A549 (cell line): ENCODE data around the gene INO80. TPM values are rescaled to one million over a fixed set of nuclear protein-coding genes. Genes with fewer than 3 reads are reported as not detected.

Experiments
- ATAC-seq, 2 experiments: fragments of 200-7000 bp in 1 of 2; fragments of >200 bp in 1 of 2; cut with Nextera tagmentation in 1 of 2; cut with Tn5 transposase in 1 of 2; 3 replicates each; pipeline versions ENCODE4 v1.8.0 to v1.9.1; 2018 to 2020; ENCODE audit warnings: mild to moderate bottlenecking in 1 of 2, moderate library complexity in 1 of 2
- CTCF ChIA-PET: fragments of 300-600 bp; sonication (Branson Sonifier 250); formaldehyde crosslinking; extraction: SDS; loops from one replicate; lab custom pipeline; 2021; ENCODE audit warnings: antibody characterized with exemption, inconsistent platforms; lab: Yijun Ruan, JAX
- POLR2A ChIA-PET: fragments of 350-600 bp; formaldehyde crosslinking; extraction: SDS; loops from one replicate; lab custom pipeline; 2021; ENCODE audit warnings: antibody characterized with exemption, inconsistent platforms; lab: Yijun Ruan, JAX
- DNase-seq, 2 experiments: peaks; one replicate each; pipeline versions ENCODE4 v3.0.0 to v3.0.0-alpha.2; 2011 to 2016; ENCODE audit warnings: low read depth in 1 of 2, low spot score in 1 of 2
- FAIRE-seq: peaks from 2 replicates; lab custom pipeline; 2011; peaks lifted over from hg19 to GRCh38; lab: Jason Lieb, UNC
- H3K27ac ChIP-seq, 2 experiments: fragments of >200 bp; sonication (Bioruptor Twin); formaldehyde crosslinking; 3 replicates each; pipeline ENCODE4 v1.5.1; 2016 to 2017
- H3K4me1 ChIP-seq: fragments of >200 bp; sonication (Bioruptor Twin); formaldehyde crosslinking; 3 replicates; pipeline ENCODE4 v1.6.1; 2016
- H3K4me2 ChIP-seq: fragments of >200 bp; sonication (Bioruptor Twin); formaldehyde crosslinking; 3 replicates; pipeline ENCODE4 v1.6.1; 2016
- H3K4me3 ChIP-seq: fragments of >200 bp; sonication (Bioruptor Twin); formaldehyde crosslinking; 3 replicates; pipeline ENCODE4 v1.5.1; 2016
- H3K9me3 ChIP-seq: fragments of >200 bp; sonication (Bioruptor Twin); formaldehyde crosslinking; 3 replicates; pipeline ENCODE4 v1.6.1; 2016
- BCL3 ChIP-seq: fragments of >200 bp; sonication (Bioruptor Twin); formaldehyde crosslinking; IDR thresholded peaks from 3 replicates; pipeline ENCODE4 v1.6.1; 2016
- CEBPB ChIP-seq, 2 experiments: fragments of >200 bp in 1 of 2; sonication (Bioruptor Twin) in 1 of 2; formaldehyde crosslinking in 1 of 2; IDR thresholded peaks; 2 replicates each; pipeline ENCODE4 v1.6.1; 2012 to 2016
- CTCF ChIP-seq: fragments of >200 bp; sonication (Bioruptor Twin); formaldehyde crosslinking; IDR thresholded peaks from 3 replicates; pipeline ENCODE4 v1.5.1; 2016
- EP300 ChIP-seq, 2 experiments: fragments of >200 bp; sonication (Bioruptor Twin); formaldehyde crosslinking; IDR thresholded peaks; 2 replicates in 1 of 2; 3 replicates in 1 of 2; pipeline ENCODE4 v1.6.1; 2016 to 2017
- FOSB ChIP-seq: fragments of 250-450 bp; sonication (Bioruptor Pico); IDR thresholded peaks from 2 replicates; pipeline ENCODE4 v1.5.0; 2020; ENCODE audit warnings: mild to moderate bottlenecking, moderate library complexity
- FOSL2 ChIP-seq, 2 experiments: fragments of 450-650 bp in 1 of 2; fragments of >200 bp in 1 of 2; sonication (Bioruptor Twin) in 1 of 2; formaldehyde crosslinking; IDR thresholded peaks; 2 replicates each; pipeline versions ENCODE4 v1.5.0 to v1.6.1; 2016 to 2020; ENCODE audit warnings: mild to moderate bottlenecking in 1 of 2, moderate library complexity in 1 of 2
- FOXS1 ChIP-seq: fragments of 250-450 bp; sonication (Bioruptor Pico); IDR thresholded peaks from 2 replicates; pipeline ENCODE4 v1.5.0; 2020; ENCODE audit warnings: mild to moderate bottlenecking, moderate library complexity
- HEYL ChIP-seq: fragments of 250-450 bp; sonication (Bioruptor Pico); IDR thresholded peaks from 2 replicates; pipeline ENCODE4 v1.8.0; 2021; ENCODE audit warnings: mild to moderate bottlenecking, moderate library complexity
- HOXA7 ChIP-seq: fragments of 250-450 bp; sonication (Bioruptor Pico); IDR thresholded peaks from 2 replicates; pipeline ENCODE4 v1.5.0; 2020; ENCODE audit warnings: mild to moderate bottlenecking, moderate library complexity
- HOXB13 ChIP-seq: fragments of 250-450 bp; sonication (Bioruptor Pico); IDR thresholded peaks from 2 replicates; pipeline ENCODE4 v1.5.0; 2020; ENCODE audit warnings: low read depth, mild to moderate bottlenecking, moderate library complexity
- JUN ChIP-seq, 2 experiments: fragments of >200 bp; sonication (Bioruptor Twin); formaldehyde crosslinking; IDR thresholded peaks; 2 replicates in 1 of 2; 3 replicates in 1 of 2; pipeline ENCODE4 v1.6.1; 2016 to 2017
- KDM1A ChIP-seq: fragments of 200-600 bp; sonication (generic); IDR thresholded peaks from 2 replicates; pipeline ENCODE4 v1.6.1; 2016; ENCODE audit warnings: low read depth, mild to moderate bottlenecking
- NPAS2 ChIP-seq: fragments of 250-450 bp; sonication (Bioruptor Pico); IDR thresholded peaks from 2 replicates; pipeline ENCODE4 v1.8.0; 2022; ENCODE audit warnings: mild to moderate bottlenecking, moderate library complexity, borderline replicate concordance
- NR3C1 ChIP-seq: fragments of >200 bp; sonication (Bioruptor Twin); formaldehyde crosslinking; IDR thresholded peaks from 3 replicates; pipeline ENCODE4 v1.6.1; 2017
- POLR2AphosphoS2 ChIP-seq: conservative IDR thresholded peaks from 2 replicates; pipeline ENCODE4 v1.6.1; 2012; ENCODE audit warnings: low read length, improper control_type of control experiment, inconsistent platforms
- REST ChIP-seq: fragments of 200-600 bp; sonication (generic); IDR thresholded peaks from 2 replicates; pipeline ENCODE4 v1.6.1; 2016; ENCODE audit warnings: antibody characterized with exemption, mild to moderate bottlenecking, moderate library complexity
- RNF2 ChIP-seq: fragments of 200-600 bp; sonication (generic); IDR thresholded peaks from 2 replicates; pipeline ENCODE4 v1.6.1; 2016; ENCODE audit warnings: low read depth, mild to moderate bottlenecking, antibody characterized with exemption, moderate library complexity, borderline replicate concordance
- SREBF2 ChIP-seq: fragments of 450-650 bp; IDR thresholded peaks from 2 replicates; pipeline ENCODE4 v1.6.1; 2014; ENCODE audit warnings: mild to moderate bottlenecking, moderate library complexity
- TFCP2L1 ChIP-seq: fragments of 250-450 bp; sonication (Bioruptor Pico); IDR thresholded peaks from 2 replicates; pipeline ENCODE4 v1.5.0; 2021; ENCODE audit warnings: mild to moderate bottlenecking
- ZC3H11A ChIP-seq: fragments of 450-650 bp; IDR thresholded peaks from 2 replicates; pipeline ENCODE4 v1.6.1; 2014; ENCODE audit warnings: antibody characterized with exemption, mild to moderate bottlenecking
- ZFP36 ChIP-seq: fragments of 450-650 bp; IDR thresholded peaks from 2 replicates; pipeline ENCODE4 v1.6.1; 2014; ENCODE audit warnings: borderline replicate concordance; ENCODE audit not compliant: partially characterized antibody
- WGBS: methylation state at CpG from one replicate; pipeline ENCODE4 v1.1.6; 2017; ENCODE audit errors: missing lambda C conversion rate; 5-methylcytosine and 5-hydroxymethylcytosine counted together
- polyA plus RNA-seq, 4 experiments: library from polyadenylated mRNA; depleted of rRNA in 3 of 4; stranded (reverse); fragments of >200 nt; fragmentation: RNase III in 1 of 4; extraction: RNeasy Plus Mini Kit Qiagen cat#74134 plus additional on column Dnase treatment in 1 of 4; gene quantifications; 2 replicates in 3 of 4; 3 replicates in 1 of 4; pipeline ENCODE4 v1.2.3, GENCODE V29; 2011 to 2017
- TF ChIP-seq, protein P1 (sequence below): fragments of 250-450 bp; sonication (Bioruptor Pico); IDR thresholded peaks from 2 replicates; pipeline ENCODE4 v1.5.0; 2021; ENCODE audit warnings: mild to moderate bottlenecking, moderate library complexity, borderline replicate concordance
- TF ChIP-seq, protein P2 (sequence below): fragments of 150-350 bp; IDR thresholded peaks from 2 replicates; pipeline ENCODE4 v1.6.1; 2014; ENCODE audit warnings: low read depth, mild to moderate bottlenecking, low read length

INO80 gene
- polyA plus RNA-seq, 2 of the 4 experiments (the other 2 are of a cell fraction) = 6.7 to 10.9 TPM

- POLR2A ChIA-PET = interaction anchor here (2.4 kb wide), 1 partner anchor 10 kb away, joined by 7 read pairs; the partner anchor contains the start of gene INO80
Measured at GRCh38 chr15:41125931-41126642, 10.0 kb upstream of the INO80 start.

GRCh38 chr15:41125063-41125669 is 9.1 kb upstream of the INO80 start:
- no peak overlapping the region for H3K4me3 ChIP-seq
- ChIA-PET POLR2A (interaction anchor here (2.4 kb wide), 1 partner anchor 9 kb away, joined by 7 read pairs; the partner anchor contains the start of gene INO80), CTCF (no interaction called here)
- FAIRE-seq (no peak), ATAC-seq (peak in 1 of 2 experiments; percentile 36; a peak in 2 of 6 replicates), DNase-seq (peak in 1 of 2 experiments; percentile 38)
- H3K27ac ChIP-seq = peak overlapping the region in 1 of 2 experiments; percentile 45; a peak in 2 of 6 replicates
- peak overlapping the region; percentile 36; the same call in 2 of the 3 replicates for H3K4me2 ChIP-seq
- 63% methylated on average over 1 of the region's 1 CpG for WGBS
- no peaks in the 10 kb centered on the region for H3K9me3 ChIP-seq
- peaks cover 30% of the 10 kb centered on the region for H3K4me1 ChIP-seq
- TF ChIP-seq HEYL (CRISPR knock-in tag) (no peak), NPAS2 (CRISPR knock-in tag) (no peak), CEBPB (IDR thresholded peaks at IDR 0.05) (no peak), SREBF2 (no peak), FOSB (CRISPR knock-in tag) (no peak), TFCP2L1 (CRISPR knock-in tag) (no peak), BCL3 (no peak), REST (no peak), CTCF (no peak), ZFP36 (no peak), JUN (IDR thresholded peaks at IDR 0.05) (no peak), KDM1A (no peak), NR3C1 (no peak), FOXS1 (CRISPR knock-in tag) (no peak), HOXA7 (CRISPR knock-in tag) (no peak), FOSL2 (IDR thresholded peaks at IDR 0.05) (no peak), FOSL2 (CRISPR knock-in tag; IDR thresholded peaks at IDR 0.05) (no peak)
- TF ChIP-seq, protein P1, sequence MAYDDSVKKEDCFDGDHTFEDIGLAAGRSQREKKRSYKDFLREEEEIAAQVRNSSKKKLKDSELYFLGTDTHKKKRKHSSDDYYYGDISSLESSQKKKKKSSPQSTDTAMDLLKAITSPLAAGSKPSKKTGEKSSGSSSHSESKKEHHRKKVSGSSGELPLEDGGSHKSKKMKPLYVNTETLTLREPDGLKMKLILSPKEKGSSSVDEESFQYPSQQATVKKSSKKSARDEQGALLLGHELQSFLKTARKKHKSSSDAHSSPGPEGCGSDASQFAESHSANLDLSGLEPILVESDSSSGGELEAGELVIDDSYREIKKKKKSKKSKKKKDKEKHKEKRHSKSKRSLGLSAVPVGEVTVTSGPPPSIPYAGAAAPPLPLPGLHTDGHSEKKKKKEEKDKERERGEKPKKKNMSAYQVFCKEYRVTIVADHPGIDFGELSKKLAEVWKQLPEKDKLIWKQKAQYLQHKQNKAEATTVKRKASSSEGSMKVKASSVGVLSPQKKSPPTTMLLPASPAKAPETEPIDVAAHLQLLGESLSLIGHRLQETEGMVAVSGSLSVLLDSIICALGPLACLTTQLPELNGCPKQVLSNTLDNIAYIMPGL (CRISPR knock-in tag) = no peak
- TF ChIP-seq, protein P2, sequence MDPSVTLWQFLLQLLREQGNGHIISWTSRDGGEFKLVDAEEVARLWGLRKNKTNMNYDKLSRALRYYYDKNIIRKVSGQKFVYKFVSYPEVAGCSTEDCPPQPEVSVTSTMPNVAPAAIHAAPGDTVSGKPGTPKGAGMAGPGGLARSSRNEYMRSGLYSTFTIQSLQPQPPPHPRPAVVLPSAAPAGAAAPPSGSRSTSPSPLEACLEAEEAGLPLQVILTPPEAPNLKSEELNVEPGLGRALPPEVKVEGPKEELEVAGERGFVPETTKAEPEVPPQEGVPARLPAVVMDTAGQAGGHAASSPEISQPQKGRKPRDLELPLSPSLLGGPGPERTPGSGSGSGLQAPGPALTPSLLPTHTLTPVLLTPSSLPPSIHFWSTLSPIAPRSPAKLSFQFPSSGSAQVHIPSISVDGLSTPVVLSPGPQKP = no peak

More at GRCh38 chr15:41125931-41126642, 10.0 kb upstream of the INO80 start:
- WGBS = 85% methylated on average over 4 of the region's 4 CpGs
- TF ChIP-seq RNF2 (no peak), EP300 (IDR thresholded peaks at IDR 0.05) (no peak), ZC3H11A (no peak), POLR2AphosphoS2 (no peak), HOXB13 (CRISPR knock-in tag) (no peak)
- Histone ChIP-seq H3K4me3 (no peak overlapping the region), H3K4me1 (peaks cover 30% of the 10 kb centered on the region), H3K4me2 (0 out of 3 replicates have a peak overlapping the region, but pooled peaks have one; percentile 11), H3K27ac (peak overlapping the region in 1 of 2 experiments; percentile 46; a peak in 3 of 6 replicates), H3K9me3 (no peaks in the 10 kb centered on the region)
- CTCF ChIA-PET = no interaction called here
- FAIRE-seq (no peak), DNase-seq (no peak), ATAC-seq (no peak)
